Measurements from ENCODE around the gene CIAO2A.
"Not testable (repeated sequence)": the region's sequence is repeated elsewhere in the genome, so short reads cannot be mapped to it uniquely, and the experiment has no call there.

Gene CIAO2A, protein sequence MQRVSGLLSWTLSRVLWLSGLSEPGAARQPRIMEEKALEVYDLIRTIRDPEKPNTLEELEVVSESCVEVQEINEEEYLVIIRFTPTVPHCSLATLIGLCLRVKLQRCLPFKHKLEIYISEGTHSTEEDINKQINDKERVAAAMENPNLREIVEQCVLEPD

DNA sequence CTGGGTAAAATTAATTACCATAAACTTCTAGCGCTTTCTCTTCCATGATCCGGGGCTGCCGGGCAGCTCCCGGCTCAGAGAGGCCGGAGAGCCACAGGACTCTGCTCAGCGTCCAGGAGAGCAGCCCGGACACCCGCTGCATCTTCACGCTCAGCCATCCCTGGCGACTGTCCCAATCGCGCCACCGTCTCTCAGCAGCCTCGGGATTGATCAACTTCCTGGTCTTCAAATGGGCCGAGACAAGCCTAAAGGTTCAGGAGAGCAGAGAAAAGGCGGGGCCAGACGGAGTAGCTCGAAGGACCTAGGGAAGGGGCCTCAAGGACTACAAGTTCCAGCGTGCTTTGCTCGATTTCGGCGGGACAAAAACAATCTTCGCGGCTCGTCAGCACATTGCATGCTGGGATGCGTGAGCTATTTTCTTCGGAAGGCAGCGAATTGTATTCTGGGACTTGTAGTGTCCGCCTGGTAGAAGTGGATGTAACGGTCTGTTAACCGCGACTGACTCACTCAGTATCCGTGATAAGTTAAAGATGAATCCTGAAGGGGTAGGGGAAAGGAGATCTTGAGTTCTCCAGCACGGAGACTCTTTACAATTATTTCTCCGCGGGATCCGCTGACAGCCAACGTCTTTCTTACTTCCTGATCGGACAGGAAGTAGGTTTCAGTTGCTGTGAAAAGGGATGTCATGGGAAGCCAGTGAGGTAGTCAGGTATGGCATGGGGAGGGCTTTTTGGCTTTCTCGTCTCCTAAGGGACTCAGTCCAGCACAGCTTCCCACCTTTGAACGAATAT is at the start of gene CIAO2A:
Gene CIAO2A, minus strand, starts transcription at position 212 of the 791 bp plus-strand sequence. Its CDS starts 70 bp downstream, at position 142.
- peak; percentile 74 to 77 for DNase-seq (ENCODE audit: extremely low read depth in 1 of 2, low read depth in 1 of 2)

DNA sequence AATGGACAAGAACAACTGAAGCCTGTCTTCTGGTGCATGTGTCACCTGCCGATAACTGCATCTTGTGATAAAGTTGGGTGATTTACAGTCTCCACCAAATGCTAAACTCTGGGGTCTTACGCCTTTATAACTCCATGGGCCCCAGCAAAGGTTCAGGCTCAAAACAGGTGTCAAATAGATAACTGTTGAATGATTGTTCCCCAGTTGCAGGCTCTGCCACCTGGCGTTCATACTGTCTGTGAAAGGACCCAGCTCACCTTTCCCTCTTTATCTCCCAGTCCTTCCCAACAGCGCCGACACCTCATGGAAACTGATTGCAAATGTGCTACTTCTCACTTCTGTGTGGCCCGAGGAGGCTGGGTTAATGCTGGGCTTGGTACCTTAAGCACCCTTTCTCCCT is 49.6 kb upstream of the CIAO2A start:
- no peak for DNase-seq (ENCODE audit: extremely low read depth in 1 of 2, low read depth in 1 of 2)

DNA sequence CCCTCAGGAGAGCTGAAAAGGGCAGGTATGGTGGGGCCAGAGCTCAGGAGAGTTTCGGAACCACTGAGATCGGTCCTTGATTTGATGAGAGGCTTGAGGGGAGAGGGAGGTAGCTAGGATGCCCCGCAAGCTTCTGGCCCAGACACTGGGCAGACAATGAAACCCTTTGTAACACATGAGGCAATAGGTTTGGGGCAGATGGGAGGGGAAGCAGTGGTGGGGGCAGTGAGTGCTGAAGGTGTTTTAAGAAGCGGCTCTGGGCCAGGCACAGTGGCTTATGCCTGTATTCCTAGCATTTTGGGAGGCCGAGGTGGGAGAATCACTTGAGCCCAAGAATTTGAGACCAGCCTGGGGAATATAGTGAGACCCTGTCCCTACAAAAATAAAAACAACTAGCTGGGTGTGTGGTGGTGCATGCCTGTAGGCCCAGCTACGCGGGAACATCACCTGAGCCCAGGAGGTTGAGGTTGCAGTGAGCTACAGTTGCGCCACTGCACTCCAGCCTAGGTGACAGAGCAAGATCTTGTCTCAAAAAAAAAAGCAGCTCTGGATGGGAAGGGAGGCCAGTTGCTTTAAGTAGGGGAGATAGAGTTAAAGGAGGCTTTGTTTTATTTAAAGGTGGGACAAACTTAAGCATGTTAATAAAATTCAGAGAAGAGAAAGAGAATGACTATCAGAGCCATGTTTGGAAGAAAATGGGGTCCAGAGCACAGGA is 48.3 kb upstream of the CIAO2A start:
- DNase-seq (ENCODE audit: extremely low read depth in 1 of 2, low read depth in 1 of 2) = no peak

DNA sequence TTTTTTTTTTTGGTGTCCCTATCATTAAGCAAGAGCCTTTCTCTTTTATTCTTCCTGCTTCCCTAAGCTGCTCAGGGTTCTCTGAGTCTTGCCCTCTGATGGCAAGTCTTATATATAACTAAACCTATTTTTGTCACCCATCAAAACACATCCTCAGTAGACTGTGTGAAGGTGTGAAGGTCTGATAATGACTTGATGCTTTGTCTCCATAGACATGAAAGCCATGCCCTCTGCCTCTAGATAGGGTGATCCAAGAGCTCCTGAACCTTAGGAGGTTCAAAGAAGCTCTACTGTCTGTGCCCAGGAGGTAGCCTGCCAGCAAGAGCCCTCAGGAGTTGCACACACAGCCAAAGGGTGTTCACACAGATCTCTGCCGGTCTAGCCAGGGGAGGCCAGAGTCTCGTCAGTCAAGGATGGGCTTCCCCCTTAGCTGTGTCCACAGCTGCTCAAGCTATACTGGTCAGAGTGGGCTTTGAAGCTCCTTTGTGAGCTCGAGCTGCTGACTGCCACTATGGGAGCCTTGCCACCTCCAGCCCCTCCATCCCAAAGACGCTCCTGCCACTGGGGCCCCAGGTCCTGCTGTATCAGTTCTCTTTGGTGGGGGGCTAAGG is 44.8 kb upstream of the CIAO2A start:
- DNase-seq (ENCODE audit: extremely low read depth in 1 of 2, low read depth in 1 of 2) = no peak

DNA sequence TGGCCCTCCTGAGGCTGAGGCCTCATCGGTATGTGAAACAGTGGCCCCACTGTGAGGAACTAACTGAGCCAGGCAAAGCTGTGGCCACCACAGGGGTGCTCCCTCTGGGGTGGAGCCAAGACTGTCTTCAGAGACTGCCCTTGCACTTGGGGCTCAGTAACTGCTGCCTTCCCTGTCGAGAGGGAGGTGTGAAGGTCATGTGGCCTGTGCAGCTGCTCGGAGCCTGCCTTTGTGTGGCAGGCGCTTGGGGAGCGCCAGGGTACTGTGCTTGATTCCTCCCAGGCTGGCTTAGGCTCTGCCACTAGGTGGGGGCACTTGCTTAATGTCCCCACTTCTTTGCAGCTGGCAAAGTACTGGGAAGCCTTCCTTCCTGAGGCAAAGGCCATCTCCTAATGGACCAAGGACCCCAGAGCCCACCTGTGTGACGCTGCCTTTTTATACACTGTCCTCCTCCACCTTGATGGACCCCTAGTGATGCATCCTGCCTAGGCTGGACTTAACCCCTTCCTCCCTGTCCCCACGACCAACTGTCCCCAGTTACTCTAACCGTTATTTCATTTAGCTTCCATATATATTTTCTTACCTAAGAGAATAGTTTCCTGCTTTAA is 43.7 kb upstream of the CIAO2A start:
- DNase-seq (ENCODE audit: extremely low read depth in 1 of 2, low read depth in 1 of 2) = no peak

DNA sequence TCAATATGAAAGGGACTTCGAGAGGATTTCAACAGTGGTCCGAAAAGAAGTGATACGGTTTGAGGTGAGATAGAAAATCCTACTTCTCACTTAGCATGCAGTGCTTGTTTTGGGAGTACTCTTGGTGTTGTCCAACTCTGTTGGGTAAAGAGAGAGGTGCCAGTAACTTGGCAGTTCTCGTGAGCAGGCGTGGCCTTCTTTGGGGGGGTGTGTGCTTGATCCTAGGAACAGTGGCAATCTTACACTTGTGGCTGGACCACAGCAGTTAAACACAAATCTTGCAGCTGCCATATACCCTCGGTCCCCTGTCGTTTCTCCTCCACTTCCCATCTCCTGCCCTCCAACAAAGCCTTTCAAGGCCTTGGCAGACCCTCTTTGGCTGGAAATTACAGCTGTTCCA is 42.7 kb upstream of the CIAO2A start:
- no peak for DNase-seq (ENCODE audit: extremely low read depth in 1 of 2, low read depth in 1 of 2)

DNA sequence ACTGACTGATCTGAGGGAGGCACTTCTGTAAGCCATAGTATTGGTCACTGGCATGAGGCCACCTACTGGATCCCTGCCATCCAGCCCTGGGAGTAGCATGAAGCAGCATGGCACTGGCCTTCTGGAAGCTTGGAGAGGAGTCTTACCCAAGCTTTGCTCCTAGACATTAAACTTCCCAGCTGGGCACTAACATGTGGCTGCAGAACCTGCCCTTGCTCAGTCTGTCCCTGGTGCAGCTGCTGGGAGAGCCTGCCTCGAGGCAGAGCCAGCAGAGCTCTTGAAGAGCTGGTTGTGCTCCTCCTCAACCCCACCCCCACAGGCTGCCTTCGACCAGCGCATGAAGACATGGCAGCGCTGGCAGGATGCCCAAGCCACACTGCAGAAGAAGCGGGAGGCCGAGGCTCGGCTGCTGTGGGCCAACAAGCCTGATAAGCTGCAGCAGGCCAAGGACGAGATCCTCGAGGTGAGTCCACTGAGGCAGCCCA is 40.7 kb upstream of the CIAO2A start:
- DNase-seq (ENCODE audit: extremely low read depth in 1 of 2, low read depth in 1 of 2) = no peak

DNA sequence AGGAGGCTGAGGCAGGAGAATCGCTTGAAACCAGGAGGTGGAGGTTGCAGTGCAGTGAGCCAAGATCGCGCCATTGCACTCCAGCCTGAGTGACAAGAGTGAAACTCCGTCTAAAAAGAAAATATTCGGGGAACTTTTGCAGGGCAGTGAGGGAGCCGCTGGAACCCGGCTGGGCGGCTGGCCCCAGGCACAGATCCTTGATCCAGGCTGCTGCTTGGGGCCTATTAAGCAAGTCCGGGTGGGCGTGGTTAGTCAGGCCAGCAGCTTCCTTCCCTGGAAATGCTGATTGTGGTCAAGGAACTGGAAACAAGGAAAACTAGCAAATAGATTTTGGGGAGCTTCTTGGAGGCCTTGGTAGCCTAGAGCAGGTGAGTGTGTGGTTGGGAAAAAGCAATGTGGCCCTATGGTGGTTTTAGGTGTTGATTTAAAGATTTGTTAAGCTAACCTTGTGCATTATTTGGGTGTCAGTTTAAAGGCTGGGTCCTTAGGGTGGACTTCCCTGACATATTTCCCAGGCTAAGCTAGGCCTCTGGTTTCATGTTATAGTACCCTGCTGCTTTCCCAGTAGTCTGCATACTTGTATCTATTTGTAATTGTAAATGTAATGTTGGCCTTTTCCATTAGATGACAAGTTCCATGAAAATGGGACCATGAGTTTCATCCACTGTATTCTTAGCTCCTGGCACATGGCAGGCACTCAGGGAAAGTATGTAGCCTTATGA is 40.1 kb upstream of the CIAO2A start:
- no peak for DNase-seq (ENCODE audit: extremely low read depth in 1 of 2, low read depth in 1 of 2)

DNA sequence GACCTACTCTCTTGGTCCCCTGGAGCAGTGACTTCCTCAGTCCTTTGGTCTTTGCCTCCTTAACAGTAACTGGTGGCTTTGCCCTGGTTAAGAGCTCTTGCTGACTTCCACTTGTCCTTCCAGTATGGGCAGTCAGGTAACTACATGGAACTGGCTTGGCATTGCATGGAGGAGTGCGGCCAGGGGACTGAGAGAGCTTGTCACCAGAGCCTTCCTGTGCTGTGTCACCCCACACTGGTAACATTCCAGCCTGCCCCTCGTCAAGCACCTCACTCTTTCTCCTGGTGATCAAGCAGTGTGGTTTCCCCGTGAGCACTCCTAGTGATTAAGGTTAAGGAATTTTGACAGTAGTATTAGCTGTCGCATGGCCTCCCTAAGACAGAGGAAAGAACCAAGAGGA is 38.6 kb upstream of the CIAO2A start:
- DNase-seq (ENCODE audit: extremely low read depth in 1 of 2, low read depth in 1 of 2) = no peak

DNA sequence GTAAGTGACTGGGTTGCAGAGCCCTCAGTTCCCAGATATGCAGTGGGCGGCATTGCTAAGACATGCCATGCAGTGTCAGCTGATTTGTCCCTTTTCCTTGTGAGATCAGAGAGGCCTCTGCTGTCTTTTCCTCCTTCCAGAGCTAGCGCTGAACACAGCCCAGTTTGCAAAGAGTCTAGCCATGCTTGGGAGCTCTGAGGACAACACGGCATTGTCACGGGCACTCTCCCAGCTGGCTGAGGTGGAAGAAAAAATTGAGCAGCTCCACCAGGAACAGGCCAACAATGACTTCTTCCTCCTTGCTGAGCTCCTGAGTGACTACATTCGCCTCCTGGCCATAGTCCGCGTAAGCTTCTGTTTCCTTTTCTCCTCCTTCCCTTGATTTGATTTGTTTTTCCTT is 37.9 kb upstream of the CIAO2A start:
- no peak for DNase-seq (ENCODE audit: extremely low read depth in 1 of 2, low read depth in 1 of 2)

DNA sequence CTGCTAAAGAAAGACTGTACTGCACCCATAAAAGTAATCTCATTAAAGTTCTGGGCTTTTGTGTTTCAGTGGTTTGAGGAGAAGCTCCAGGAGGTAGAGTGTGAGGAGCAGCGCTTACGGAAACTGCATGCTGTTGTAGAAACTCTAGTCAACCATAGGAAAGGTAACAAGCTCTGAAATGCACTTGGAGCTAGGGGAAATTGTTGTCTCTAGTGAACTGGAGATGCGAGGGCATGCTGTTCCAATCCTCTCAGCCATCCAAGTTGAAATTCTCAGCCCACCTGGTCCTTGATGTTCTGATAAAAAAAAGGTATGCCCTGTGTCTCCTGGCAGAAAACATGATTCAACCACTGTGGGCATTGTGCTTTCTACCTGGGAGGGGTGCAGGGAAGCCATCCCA is 36.5 kb upstream of the CIAO2A start:
- DNase-seq (ENCODE audit: extremely low read depth in 1 of 2, low read depth in 1 of 2) = no peak

DNA sequence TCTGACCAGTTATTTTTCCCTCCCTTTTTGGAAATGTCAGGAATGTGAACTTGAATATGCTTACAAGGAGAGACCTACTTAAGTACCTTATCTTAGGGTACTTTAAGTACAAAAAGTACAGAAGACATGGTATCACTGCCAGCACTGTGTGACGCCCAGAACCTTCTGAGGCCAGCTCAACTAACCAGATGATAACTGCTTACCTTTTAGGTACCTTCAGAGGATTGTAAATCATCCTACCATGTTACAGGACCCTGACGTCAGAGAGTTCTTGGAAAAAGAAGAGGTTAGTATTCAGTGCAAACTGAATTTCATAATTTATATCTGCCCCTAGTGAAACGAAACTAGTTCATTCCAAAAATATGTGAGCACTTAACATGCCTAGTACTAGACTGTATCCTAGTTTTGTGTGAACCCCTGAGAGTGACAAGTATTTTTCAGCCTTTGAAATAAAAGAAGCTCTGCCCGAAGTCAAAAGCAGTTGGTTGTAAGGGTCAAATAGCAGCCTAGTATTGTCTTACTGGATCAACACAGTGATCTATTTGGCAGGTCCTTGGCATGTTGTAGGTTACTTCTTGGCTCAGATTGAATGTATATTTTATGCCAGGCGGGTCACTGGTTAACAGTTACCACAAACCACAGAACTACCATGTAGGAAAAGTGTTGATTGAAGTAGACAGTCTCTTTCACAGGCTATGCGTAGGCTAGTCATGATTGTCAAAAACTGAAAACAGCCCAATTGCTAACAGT is 34.1 kb upstream of the CIAO2A start:
- DNase-seq (ENCODE audit: extremely low read depth in 1 of 2, low read depth in 1 of 2) = no peak

DNA sequence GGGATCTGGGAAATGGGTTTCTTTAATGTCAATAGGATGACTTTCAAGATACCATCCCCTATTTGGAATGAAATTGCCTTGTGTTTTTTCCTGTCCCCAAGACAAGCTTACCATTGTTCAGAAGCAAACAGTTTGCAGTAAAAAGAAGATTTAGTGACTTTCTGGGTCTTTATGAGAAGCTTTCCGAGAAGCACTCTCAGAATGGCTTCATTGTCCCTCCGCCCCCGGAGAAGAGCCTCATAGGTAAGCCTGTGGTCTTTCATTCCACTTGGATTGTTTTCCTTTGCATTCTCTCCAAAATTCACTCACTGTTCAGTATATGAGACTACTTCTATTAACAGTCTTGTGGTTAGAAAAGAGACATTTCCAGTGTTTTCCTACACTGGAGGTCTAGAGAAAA is 32.3 kb upstream of the CIAO2A start:
- DNase-seq (ENCODE audit: extremely low read depth in 1 of 2, low read depth in 1 of 2) = no peak

DNA sequence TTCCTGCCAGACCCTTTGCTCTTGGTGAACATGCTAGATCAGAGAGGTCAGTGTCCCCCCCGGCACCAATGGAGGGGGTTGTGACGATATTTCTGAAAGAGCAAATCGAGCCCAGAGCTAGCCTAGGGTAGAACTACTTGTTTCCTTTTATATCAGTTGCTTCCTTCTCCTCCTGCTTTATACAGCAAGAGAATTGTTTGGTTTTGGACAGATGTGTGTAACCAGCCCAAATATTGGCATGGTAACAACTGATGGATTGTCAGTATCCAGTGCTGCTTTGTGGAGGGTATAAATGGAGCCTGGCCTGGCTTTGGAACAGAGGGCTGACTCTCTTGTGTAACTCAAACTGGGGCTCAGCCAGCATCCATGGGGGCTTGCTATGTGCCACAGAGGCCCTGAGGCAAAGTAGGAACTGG is 29.3 kb upstream of the CIAO2A start:
- DNase-seq (ENCODE audit: extremely low read depth in 1 of 2, low read depth in 1 of 2) = no peak

DNA sequence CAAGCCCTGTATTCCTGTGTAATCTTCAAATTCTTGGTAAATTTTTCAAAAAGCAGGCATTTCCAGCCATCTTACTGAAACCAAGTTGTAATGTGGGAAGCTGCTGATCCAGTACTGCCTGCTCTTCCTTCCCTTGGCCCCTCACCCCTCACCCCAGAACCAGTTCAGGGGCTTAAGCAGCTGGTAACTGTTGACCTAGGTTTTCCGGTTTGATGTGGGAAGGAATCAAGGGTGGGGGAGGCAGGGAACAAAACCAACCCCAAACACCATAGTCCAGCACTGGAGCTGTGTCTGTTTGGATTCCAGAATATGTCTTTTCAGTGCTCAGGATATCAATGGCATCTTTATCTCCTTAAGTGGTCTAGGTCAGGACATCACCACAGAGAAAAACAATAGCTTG is 28.8 kb upstream of the CIAO2A start:
- no peak for DNase-seq (ENCODE audit: extremely low read depth in 1 of 2, low read depth in 1 of 2)

DNA sequence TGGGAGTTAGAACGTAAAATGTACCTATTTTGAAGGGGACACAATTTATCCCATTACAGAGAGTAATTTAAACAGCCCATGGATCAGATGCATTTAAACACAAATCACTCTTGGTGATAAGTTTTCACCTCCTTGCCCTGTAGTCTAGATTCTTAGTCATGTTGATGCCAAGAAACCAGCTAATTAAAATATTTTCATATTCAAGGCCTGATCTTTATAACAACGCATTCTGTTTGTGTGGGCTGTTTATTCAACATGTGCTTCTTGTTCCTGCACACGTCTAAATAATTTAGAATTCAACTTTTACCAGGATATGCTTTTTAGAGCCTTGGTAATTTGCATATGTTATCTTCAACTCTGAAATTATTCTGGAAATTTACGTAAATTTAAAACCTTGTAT is 28.0 kb upstream of the CIAO2A start:
- no peak for DNase-seq (ENCODE audit: extremely low read depth in 1 of 2, low read depth in 1 of 2)

DNA sequence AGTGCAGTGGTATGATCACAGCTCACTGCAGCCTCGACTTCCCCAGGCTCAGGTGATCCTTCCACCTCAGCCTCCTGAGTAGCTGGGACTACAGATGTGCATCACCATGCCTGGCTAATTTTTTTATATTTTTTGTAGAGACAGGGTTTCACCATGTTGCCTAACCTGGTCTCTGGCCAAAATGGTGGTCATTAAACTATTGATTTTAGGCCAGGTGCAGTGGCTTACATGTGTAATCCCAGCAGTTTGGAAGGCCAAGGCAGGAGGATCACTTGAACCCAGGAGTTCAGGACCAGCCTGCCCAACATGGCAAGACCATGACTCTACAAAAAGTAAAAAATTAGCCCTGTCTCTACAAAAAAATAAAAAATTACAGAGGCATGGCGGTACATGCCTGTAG is 26.7 kb upstream of the CIAO2A start:
- DNase-seq (ENCODE audit: extremely low read depth in 1 of 2, low read depth in 1 of 2) = not testable (repeated sequence)

DNA sequence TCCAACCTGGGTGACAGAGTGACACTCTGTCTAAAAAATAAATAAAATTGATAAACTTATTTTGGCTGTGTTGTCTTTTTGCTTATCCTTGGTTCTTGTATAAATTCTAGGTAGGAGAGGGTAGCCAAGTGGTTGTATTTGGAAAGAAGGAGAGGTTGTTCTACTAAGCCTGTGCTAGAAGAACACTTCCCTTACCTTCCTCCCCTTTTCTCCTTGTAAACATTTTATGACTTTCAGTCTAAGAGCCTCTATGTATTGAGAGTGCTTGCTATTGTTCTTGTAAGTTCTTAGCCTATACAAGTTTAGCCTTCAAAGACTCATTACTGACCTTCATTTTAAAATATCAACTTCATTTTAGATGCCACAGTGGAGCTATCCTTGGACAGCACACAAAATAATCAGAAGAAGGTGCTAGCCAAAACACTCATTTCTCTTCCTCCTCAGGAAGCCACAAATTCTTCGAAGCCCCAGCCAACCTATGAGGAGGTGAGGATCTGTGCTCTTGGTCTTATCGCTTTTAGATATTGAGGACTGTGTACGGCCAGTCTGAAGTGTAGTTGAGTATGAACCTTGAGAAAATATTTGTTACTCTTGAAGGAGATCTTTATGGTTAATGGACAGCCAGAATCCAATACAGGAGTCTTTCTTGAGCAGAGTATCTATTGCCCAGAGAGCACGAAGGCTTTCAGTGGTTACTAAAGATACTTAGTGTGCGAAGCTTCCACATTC is 24.3 kb upstream of the CIAO2A start:
- DNase-seq (ENCODE audit: extremely low read depth in 1 of 2, low read depth in 1 of 2) = no peak

DNA sequence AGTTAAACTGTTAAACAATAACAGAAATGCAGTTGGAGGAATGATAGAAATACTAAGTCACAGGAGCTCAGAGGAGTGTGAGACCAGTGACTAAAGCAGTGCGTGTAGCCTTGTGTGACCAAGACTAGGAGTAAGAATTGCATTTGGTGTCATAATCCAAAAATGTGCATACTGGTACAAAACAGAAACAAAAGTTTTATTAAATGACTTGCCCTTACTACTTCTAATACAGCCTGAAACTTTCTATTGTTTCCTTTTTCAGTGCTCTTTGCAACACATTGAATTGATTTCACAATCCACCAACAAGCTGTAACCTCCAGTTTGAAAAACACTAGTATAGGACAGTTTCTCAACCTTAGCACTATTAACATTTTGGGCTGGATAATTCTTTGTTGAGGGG is 19.3 kb upstream of the CIAO2A start:
- no peak for DNase-seq (ENCODE audit: extremely low read depth in 1 of 2, low read depth in 1 of 2)

Measured in activated CD8-positive, alpha-beta memory T cell treated with anti-CD3 and anti-CD28 coated beads for 1 hour (primary cell).